HCT116 (cell line): ENCODE results near the gene GABBR1. TPM values are rescaled to one million over a fixed set of nuclear protein-coding genes. Genes with fewer than 3 reads are reported as not detected.

Experiments
- ATAC-seq: fragments of 200-7000 bp; cut with Tn5 transposase; 2 replicates; pipeline ENCODE4 v1.9.1; 2020; ENCODE audit warnings: mild to moderate bottlenecking, moderate library complexity
- BruUV-seq: library from RNA; stranded (reverse); fragments of 400-500 nt; replicated peaks from 2 replicates; lab custom pipeline; 2021; lab: Mats Ljungman, UMichigan
- CTCF ChIA-PET: fragments of 300-600 bp; sonication (Branson Sonifier 250); formaldehyde crosslinking; loops from one replicate; lab custom pipeline; 2021; ENCODE audit warnings: antibody characterized with exemption; lab: Charles Lee
- POLR2A ChIA-PET: fragments of 300-600, 350-600 bp; sonication (Branson Sonifier 250); formaldehyde crosslinking; loops from one replicate; lab custom pipeline; 2021; ENCODE audit warnings: antibody characterized with exemption; lab: Charles Lee
- RAD21 ChIA-PET, 2 experiments: fragments of 300-600 bp; sonication (Branson Sonifier 250); formaldehyde crosslinking; loops; one replicate each; lab custom pipeline; 2023; ENCODE audit warnings: low total read pairs in 2 of 2; ENCODE audit not compliant: uncharacterized antibody in 2 of 2, unreplicated experiment in 2 of 2, low non-redundant PET in 1 of 2; lab: Charles Lee
- DNase-seq: peaks from one replicate; pipeline ENCODE4 v3.0.0-alpha.2; 2010; ENCODE audit warnings: low read depth, low spot score
- H2AFZ ChIP-seq: fragments of 200-600 bp; shearing (Covaris generic), sonication (generic); 2 replicates; pipeline ENCODE4 v1.6.1; 2017; ENCODE audit warnings: low read depth, mixed run types, mixed read lengths, antibody characterized with exemption, low read length; ENCODE audit not compliant: poor library complexity, severe bottlenecking
- H3K27ac ChIP-seq: 2 replicates; pipeline ENCODE4 v1.5.1; 2012; ENCODE audit warnings: low read depth, low read length
- H3K27me3 ChIP-seq: fragments of 200-600 bp; sonication (generic); 2 replicates; pipeline ENCODE4 v1.6.1; 2016; ENCODE audit warnings: mixed run types, low read length, mixed read lengths; ENCODE audit not compliant: insufficient read depth
- H3K36me3 ChIP-seq, 2 experiments: fragments of 200-500 bp in 1 of 2; fragments of 200-600 bp in 1 of 2; sonication (Bioruptor generic) in 1 of 2; sonication (generic) in 1 of 2; 2 replicates each; pipeline versions ENCODE4 v1.5.1 to v1.6.1; 2014 to 2016; ENCODE audit warnings: low read length in 2 of 2, inconsistent platforms in 1 of 2, mixed read lengths in 1 of 2, mixed run types in 1 of 2; ENCODE audit not compliant: insufficient read depth in 2 of 2, control insufficient read depth in 1 of 2
- H3K4me1 ChIP-seq, 2 experiments: fragments of 200-600 bp in 1 of 2; sonication (generic) in 1 of 2; 2 replicates each; pipeline versions ENCODE4 v1.5.1 to v1.6.1; 2012 to 2017; ENCODE audit warnings: low read length in 2 of 2, inconsistent platforms in 1 of 2, mild to moderate bottlenecking in 1 of 2, mixed read lengths in 1 of 2, mixed run types in 1 of 2, moderate library complexity in 1 of 2; ENCODE audit not compliant: insufficient read depth in 2 of 2, control insufficient read depth in 1 of 2
- H3K4me2 ChIP-seq: fragments of 200-600 bp; sonication (generic); 2 replicates; pipeline ENCODE4 v1.6.1; 2017; ENCODE audit warnings: mixed run types, low read length, mixed read lengths
- H3K4me3 ChIP-seq, 2 experiments: fragments of 200-600 bp in 1 of 2; sonication (generic) in 1 of 2; replicated peaks in 1 of 2; 2 replicates each; pipeline ENCODE4 v1.5.1; 2011 to 2016; ENCODE audit warnings: low read length in 2 of 2, control low read depth in 1 of 2, low read depth in 1 of 2, mild to moderate bottlenecking in 1 of 2, mixed read lengths in 1 of 2, mixed run types in 1 of 2
- H3K79me2 ChIP-seq: fragments of 200-600 bp; sonication (generic); 2 replicates; pipeline ENCODE4 v1.6.1; 2017; ENCODE audit warnings: mild to moderate bottlenecking, mixed run types, low read length, moderate library complexity, mixed read lengths; ENCODE audit not compliant: insufficient read depth
- H3K9ac ChIP-seq: fragments of 200-600 bp; sonication (generic); 2 replicates; pipeline ENCODE4 v1.6.1; 2016; ENCODE audit warnings: low read length, mixed read lengths
- H3K9me2 ChIP-seq: fragments of 200-600 bp; sonication (generic), shearing (Covaris generic); 2 replicates; pipeline ENCODE4 v1.6.1; 2017; ENCODE audit warnings: mixed run types, mild to moderate bottlenecking, moderate library complexity; ENCODE audit not compliant: insufficient read depth
- H3K9me3 ChIP-seq, 2 experiments: fragments of 200-500 bp in 1 of 2; fragments of 200-600 bp in 1 of 2; sonication (Bioruptor generic) in 1 of 2; sonication (generic) in 1 of 2; 2 replicates each; pipeline ENCODE4 v1.6.1; 2014 to 2017; ENCODE audit warnings: low read length in 2 of 2, mixed read lengths in 2 of 2, inconsistent platforms in 1 of 2, low read depth in 1 of 2, mild to moderate bottlenecking in 1 of 2, mixed run types in 1 of 2, moderate library complexity in 1 of 2; ENCODE audit not compliant: control insufficient read depth in 1 of 2, insufficient read depth in 1 of 2
- H4K20me1 ChIP-seq: fragments of 200-600 bp; sonication (generic), shearing (Covaris generic); 2 replicates; pipeline ENCODE4 v1.6.1; 2017; ENCODE audit warnings: mixed run types, mild to moderate bottlenecking, moderate library complexity; ENCODE audit not compliant: insufficient read depth
- CBX3 ChIP-seq: IDR thresholded peaks from 2 replicates; pipeline ENCODE4 v1.6.1; 2012; ENCODE audit warnings: low read depth
- EZH2phosphoT487 ChIP-seq: fragments of 200-600 bp; IDR thresholded peaks from 2 replicates; pipeline ENCODE4 v1.6.1; 2018; ENCODE audit warnings: antibody characterized with exemption, borderline replicate concordance
- RAD21 ChIP-seq: IDR thresholded peaks from 2 replicates; pipeline ENCODE4 v1.6.1; 2012; ENCODE audit warnings: low read depth, mild to moderate bottlenecking
- TCF7L2 ChIP-seq: IDR thresholded peaks from 2 replicates; pipeline ENCODE4 v1.7.0; 2011; ENCODE audit warnings: borderline replicate concordance, inconsistent platforms; ENCODE audit not compliant: insufficient read depth, insufficient read length; ENCODE audit errors: extremely low read depth
- ZBTB33 ChIP-seq: IDR thresholded peaks from 2 replicates; pipeline ENCODE4 v1.6.1; 2011; ENCODE audit warnings: mild to moderate bottlenecking, low read length, moderate library complexity; ENCODE audit not compliant: insufficient replicate concordance; ENCODE audit errors: extremely low read depth
- intact Hi-C: fragments of 100-400 bp; cut with micrococcal nuclease; formaldehyde crosslinking; loops from 2 replicates; pipeline ENCODE4 v1.10.0; 2022
- total RNA-seq: library from RNA; stranded (reverse); gene quantifications from one replicate; pipeline ENCODE4 v1.2.1, GENCODE V29; 2021; ENCODE audit not compliant: unreplicated experiment
- TF ChIP-seq, protein P1 (sequence below), 3 experiments: fragments of 200-600 bp in 1 of 3; sonication (generic) in 1 of 3; IDR thresholded peaks in 2 of 3; conservative IDR thresholded peaks in 1 of 3; 2 replicates each; pipeline ENCODE4 v1.5.1; 2012 to 2017; ENCODE audit warnings: low read depth in 2 of 3, low read length in 2 of 3, antibody characterized with exemption in 1 of 3, borderline replicate concordance in 1 of 3, control low read depth in 1 of 3, mild to moderate bottlenecking in 1 of 3, mixed read lengths in 1 of 3, mixed run types in 1 of 3, moderate library complexity in 1 of 3; ENCODE audit not compliant: insufficient read depth in 1 of 3

Gene GABBR1
- total RNA-seq, 1 experiment from 2014 or later: 43.4 TPM

GRCh38 chr6:29603456-29603855 lies 29.5 kb downstream of the GABBR1 start:
- H3K4me3 ChIP-seq: no peak overlapping the region
- H3K27me3 ChIP-seq: no peaks in the 10 kb centered on the region
- no TSS peak for BruUV-seq
- no peaks in the 10 kb centered on the region for H3K79me2 ChIP-seq
- H3K9me2 ChIP-seq: no peaks in the 10 kb centered on the region
- H3K36me3 ChIP-seq: peaks cover 11 to 35% of the 10 kb centered on the region in 2 experiments; a peak in 3 of 4 replicates
- CTCF ChIA-PET: no interaction called here
- ATAC-seq: no peak
- no peak for DNase-seq
- RAD21 ChIA-PET: no interaction called here
- no peaks in the 10 kb centered on the region for H3K9me3 ChIP-seq
- no peak overlapping the region for H3K27ac ChIP-seq
- TF ChIP-seq ZBTB33: no peak
- no peak for TF ChIP-seq EZH2phosphoT487
- no peak for TF ChIP-seq CBX3
- no peak overlapping the region for H3K4me2 ChIP-seq
- H3K4me1 ChIP-seq: no peaks in the 10 kb centered on the region
- intact Hi-C loops: no loop called here
- H3K9ac ChIP-seq: no peak overlapping the region
- no peaks in the 10 kb centered on the region for H4K20me1 ChIP-seq
- POLR2A ChIA-PET: no interaction called here
- H2AFZ ChIP-seq: no peak overlapping the region

DNA sequence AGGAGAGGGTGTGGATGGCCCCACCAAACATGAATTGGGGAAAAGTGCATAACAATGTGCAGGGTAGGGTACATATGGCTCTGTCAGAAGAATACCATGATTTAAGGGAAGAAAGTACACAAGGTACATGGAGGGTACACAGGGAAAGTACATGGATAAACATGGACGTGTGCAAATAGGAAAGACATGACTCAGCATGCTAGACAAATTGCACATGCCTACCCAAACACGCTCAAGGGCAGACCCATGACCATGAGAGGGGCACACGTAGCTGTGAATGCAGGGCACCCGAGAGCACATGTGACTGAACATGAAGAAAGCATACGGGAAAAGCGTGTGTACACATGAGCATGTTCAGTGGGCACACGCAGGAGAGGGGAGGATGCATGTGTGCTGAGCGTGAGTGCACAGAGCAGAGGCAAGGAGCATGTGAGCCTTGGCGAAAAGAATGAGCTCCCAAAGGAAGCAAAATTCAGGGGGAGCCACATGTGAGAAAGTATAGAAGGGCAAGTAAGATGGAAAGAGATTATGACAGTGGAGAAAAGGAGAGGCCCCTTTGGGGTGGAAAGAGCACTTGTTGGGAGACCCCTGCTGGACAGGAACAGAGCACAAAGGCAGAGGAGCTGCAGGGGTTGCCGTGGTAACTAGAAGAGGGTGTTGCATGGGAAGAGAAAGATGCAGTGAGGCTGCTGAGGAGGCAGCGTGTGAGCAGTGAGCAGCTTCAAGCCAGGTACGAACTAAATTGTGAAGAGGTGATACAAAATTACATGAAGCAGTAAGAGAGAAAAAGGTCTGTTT lies 30.2 kb downstream of the GABBR1 start:
- Histone ChIP-seq H3K4me1 (no peaks in the 10 kb centered on the region), H3K27me3 (no peaks in the 10 kb centered on the region), H3K9ac (no peak overlapping the region), H3K79me2 (no peaks in the 10 kb centered on the region), H2AFZ (no peak overlapping the region), H3K9me2 (no peaks in the 10 kb centered on the region), H3K4me3 (no peak overlapping the region), H3K27ac (no peak overlapping the region), H3K9me3 (no peaks in the 10 kb centered on the region), H4K20me1 (no peaks in the 10 kb centered on the region), H3K4me2 (no peak overlapping the region), H3K36me3 (peaks cover 11 to 32% of the 10 kb centered on the region in 2 experiments; a peak in 3 of 4 replicates)
- peak; percentile 79 for ATAC-seq
- BruUV-seq: TSS peak; percentile 31
- POLR2A ChIA-PET: no interaction called here
- RAD21 ChIA-PET: no interaction called here
- CTCF ChIA-PET: no interaction called here
- intact Hi-C loops: no loop called here
- TF ChIP-seq TCF7L2 (no peak), RAD21 (0 out of 2 replicates have a peak, but pooled peaks have one; percentile 5)
- TF ChIP-seq, protein P1, sequence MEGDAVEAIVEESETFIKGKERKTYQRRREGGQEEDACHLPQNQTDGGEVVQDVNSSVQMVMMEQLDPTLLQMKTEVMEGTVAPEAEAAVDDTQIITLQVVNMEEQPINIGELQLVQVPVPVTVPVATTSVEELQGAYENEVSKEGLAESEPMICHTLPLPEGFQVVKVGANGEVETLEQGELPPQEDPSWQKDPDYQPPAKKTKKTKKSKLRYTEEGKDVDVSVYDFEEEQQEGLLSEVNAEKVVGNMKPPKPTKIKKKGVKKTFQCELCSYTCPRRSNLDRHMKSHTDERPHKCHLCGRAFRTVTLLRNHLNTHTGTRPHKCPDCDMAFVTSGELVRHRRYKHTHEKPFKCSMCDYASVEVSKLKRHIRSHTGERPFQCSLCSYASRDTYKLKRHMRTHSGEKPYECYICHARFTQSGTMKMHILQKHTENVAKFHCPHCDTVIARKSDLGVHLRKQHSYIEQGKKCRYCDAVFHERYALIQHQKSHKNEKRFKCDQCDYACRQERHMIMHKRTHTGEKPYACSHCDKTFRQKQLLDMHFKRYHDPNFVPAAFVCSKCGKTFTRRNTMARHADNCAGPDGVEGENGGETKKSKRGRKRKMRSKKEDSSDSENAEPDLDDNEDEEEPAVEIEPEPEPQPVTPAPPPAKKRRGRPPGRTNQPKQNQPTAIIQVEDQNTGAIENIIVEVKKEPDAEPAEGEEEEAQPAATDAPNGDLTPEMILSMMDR (IDR thresholded peaks at IDR 0.05 in 2 of 3, conservative IDR thresholded peaks at IDR 0.05 in 1 of 3; ENCODE audit: borderline replicate concordance in 1 of 3, insufficient read depth in 1 of 3, low read depth in 2 of 3, low read length in 2 of 3): peak in 2 of 3 experiments; percentile 34 to 49; a peak in 4 of 6 replicates
- DNase-seq: peak; percentile 6
